ENCODE results near the gene OTUD5.

GRCh38 chrX:48958635-48959094 is 1.3 kb upstream of the OTUD5 start:
- TF ChIP-seq FOXA1 (IDR thresholded peaks at IDR 0.05) = no peak
- TF ChIP-seq ARNT (IDR thresholded peaks at IDR 0.05) = no peak
- peak; percentile 99 for TF ChIP-seq ZNF384 (IDR thresholded peaks at IDR 0.05)
- no peak for TF ChIP-seq ELF4 (IDR thresholded peaks at IDR 0.05)
- TF ChIP-seq TARDBP (IDR thresholded peaks at IDR 0.05) = no peak
- no peak for TF ChIP-seq BHLHE40 (IDR thresholded peaks at IDR 0.05; ENCODE audit: borderline replicate concordance)
- no peak for TF ChIP-seq SUZ12 (IDR thresholded peaks at IDR 0.05)
- no peak for TF ChIP-seq FOXM1 (IDR thresholded peaks at IDR 0.05; ENCODE audit: borderline replicate concordance)
- TF ChIP-seq NFRKB (IDR thresholded peaks at IDR 0.05) = no peak
- TF ChIP-seq PKNOX1 (IDR thresholded peaks at IDR 0.05) = no peak
- TF ChIP-seq SP1 (IDR thresholded peaks at IDR 0.05) = no peak
- TF ChIP-seq HDGF (IDR thresholded peaks at IDR 0.05; ENCODE audit: borderline replicate concordance) = no peak

All from HEK293T (cell line).